Spleen (tissue), 11 donors: ENCODE measurements around the gene RAB40B. TPM values are rescaled to one million over a fixed set of nuclear protein-coding genes. Genes with fewer than 3 reads are reported as not detected.

ENCODE experiments used
- DNase-seq: peaks from one replicate; pipeline ENCODE4 v3.0.0-alpha.2; 2020
- H3K27ac ChIP-seq, 8 donors: fragments of 200-600 bp; sonication (generic) in 7 of 8; 1 replicate in 4 of 8; 2 replicates in 4 of 8; pipeline versions ENCODE4 v1.5.0 to v1.8.0; 2016 to 2021; ENCODE audit warnings: inconsistent platforms in 4 of 8, mild to moderate bottlenecking in 4 of 8, moderate library complexity in 1 of 8
- H3K27me3 ChIP-seq, 7 donors: fragments of 200-600 bp; sonication (generic) in 6 of 7; replicated peaks in 1 of 7; 1 replicate in 4 of 7; 2 replicates in 3 of 7; pipeline versions ENCODE4 v1.5.0 to v1.8.0; 2016 to 2021; ENCODE audit warnings: inconsistent platforms in 3 of 7, mild to moderate bottlenecking in 1 of 7
- H3K36me3 ChIP-seq, 6 donors: fragments of 200-600 bp; sonication (generic) in 5 of 6; 1 replicate in 4 of 6; 2 replicates in 2 of 6; pipeline versions ENCODE4 v1.5.0 to v1.8.0; 2016 to 2021; ENCODE audit warnings: inconsistent platforms in 2 of 6
- H3K4me1 ChIP-seq, 6 donors: fragments of 200-600 bp; sonication (generic) in 5 of 6; 1 replicate in 3 of 6; 2 replicates in 3 of 6; pipeline versions ENCODE4 v1.5.0 to v1.8.0; 2016 to 2021; ENCODE audit warnings: inconsistent platforms in 3 of 6
- H3K4me3 ChIP-seq, 8 donors: fragments of 200-600 bp; sonication (generic) in 7 of 8; 1 replicate in 4 of 8; 2 replicates in 4 of 8; pipeline versions ENCODE4 v1.5.0 to v1.8.0; 2016 to 2021; ENCODE audit warnings: inconsistent platforms in 4 of 8, mild to moderate bottlenecking in 4 of 8, moderate library complexity in 2 of 8
- H3K9me3 ChIP-seq, 8 donors: fragments of 200-600 bp; sonication (generic) in 7 of 8; 1 replicate in 4 of 8; 2 replicates in 4 of 8; pipeline versions ENCODE4 v1.5.0 to v1.8.0; 2016 to 2021; ENCODE audit warnings: inconsistent platforms in 4 of 8
- POLR2A ChIP-seq, 3 donors: fragments of 450-650 bp; IDR thresholded peaks; one replicate each; pipeline ENCODE4 v1.5.1; 2017; ENCODE audit warnings: antibody characterized with exemption in 3 of 3, mild to moderate bottlenecking in 1 of 3
- POLR2AphosphoS5 ChIP-seq, 3 donors: sonication (generic); formaldehyde crosslinking; IDR thresholded peaks; one replicate each; pipeline ENCODE4 v1.5.1; 2017; ENCODE audit warnings: antibody characterized with exemption in 3 of 3
- WGBS, 5 donors: extraction: QIAGEN DNeasy Blood & Tissue Kit in 3 of 5; methylation state at CpG; one replicate each; pipeline versions ENCODE4 v1.1.5 to v1.1.7; 2013 to 2018; 5-methylcytosine and 5-hydroxymethylcytosine counted together
- intact Hi-C: fragments of 100-400 bp; cut with DNase I; formaldehyde crosslinking; loops from one replicate; pipeline ENCODE4 v1.15.0; 2023; ENCODE audit warnings: low total_unique reads
- polyA plus RNA-seq, 3 donors: library from polyadenylated mRNA; stranded (reverse); fragments of 200-250 nt; gene quantifications; one replicate each; pipeline ENCODE4 v1.2.1, GENCODE V29; 2013
- total RNA-seq, 7 donors: library from RNA; depleted of rRNA in 3 of 7; stranded (reverse); fragments of >200 nt in 3 of 7; fragmentation: NEBNext Ultra II Directional in 4 of 7; extraction: Animal tissue kit (Norgen Biotek cat#: 25700) in 4 of 7; gene quantifications; one replicate each; pipeline versions ENCODE4 v1.1.0 to v1.2.1, GENCODE V29; 2016 to 2021
- TF ChIP-seq, protein P1 (sequence below), 11 experiments: fragments of 200-600 bp in 7 of 11; fragments of 450-650 bp in 4 of 11; sonication (generic) in 4 of 11; IDR thresholded peaks in 8 of 11; conservative IDR thresholded peaks in 3 of 11; 1 replicate in 7 of 11; 2 replicates in 4 of 11; pipeline versions ENCODE4 v1.4.0 to v1.8.0; 2016 to 2021; ENCODE audit warnings: antibody characterized with exemption in 11 of 11, inconsistent platforms in 4 of 11, mild to moderate bottlenecking in 1 of 11
- donor health status: healthy with polysubstance abuse.
- donor health status: DM: no; HTN: no; CAD: no; lungs with moderate emphysema.
- donor health status: DM: no; HTN: no; CAD: no.
- donor health status: Bipolar disorder and iron deficiency.
- donor health status: healthy.
- donor health status: DM: no; HTN: no; CAD: no.
- donor health status: DM: yes; HTN: yes; CAD: no.

Gene RAB40B
- total and polyA plus RNA-seq, 10 donors: 4.1 to 13.6 (median 6.9) TPM

DNA sequence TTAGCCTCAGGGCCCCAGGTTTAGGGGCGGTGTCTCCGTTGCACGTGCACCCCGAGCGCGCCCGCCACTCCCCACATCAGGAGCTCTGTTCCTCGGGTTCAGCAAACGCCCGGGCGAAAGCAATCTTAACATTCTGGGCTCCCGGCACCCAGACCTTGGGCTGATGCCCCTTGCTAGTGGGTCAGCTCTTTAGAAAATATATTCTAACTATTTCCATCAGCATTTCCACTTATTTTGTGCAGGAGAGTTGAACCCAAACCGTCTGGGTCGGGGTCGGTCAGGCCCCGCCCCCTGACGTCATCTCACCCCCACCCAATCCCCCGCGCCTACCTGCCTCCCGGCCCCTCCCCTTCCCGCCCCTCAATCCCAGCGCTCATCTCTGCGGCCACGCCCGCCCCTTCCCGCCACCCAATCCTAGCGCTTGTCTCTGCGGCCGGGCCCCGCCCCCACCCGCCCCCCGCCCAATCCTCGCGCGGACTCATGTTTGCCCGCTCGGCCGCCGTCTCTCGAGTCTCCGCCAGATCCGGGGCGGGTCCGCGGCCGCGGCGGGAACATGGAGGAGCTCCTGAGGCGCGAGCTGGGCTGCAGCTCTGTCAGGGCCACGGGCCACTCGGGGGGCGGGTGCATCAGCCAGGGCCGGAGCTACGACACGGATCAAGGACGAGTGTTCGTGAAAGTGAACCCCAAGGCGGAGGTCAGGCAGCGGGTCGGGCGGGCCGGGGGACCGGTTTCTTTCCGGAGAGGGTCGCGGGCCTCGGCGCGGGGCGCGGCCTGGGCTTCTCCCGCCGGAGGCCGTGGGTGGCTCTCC lies 17.9 kb upstream of the RAB40B start, which contains the start of gene FN3KRP:
Gene FN3KRP (plus strand): TSS at position 504 of the 808 bp plus-strand sequence. CDS start 50 bp downstream, at position 554.
- peaks cover 0 to 32% (median 21%) of the 10 kb centered on the region in 6 donors for H3K36me3 ChIP-seq
- intact Hi-C loops: no loop called here
- 0 to 1% (median 1%) methylated on average over 23 to 75 of the region's 75 CpGs for WGBS, 5 donors
- H3K27me3 ChIP-seq: no peaks in the 10 kb centered on the region
- peak; percentile 97 for DNase-seq
- TF ChIP-seq POLR2AphosphoS5 (IDR thresholded peaks at IDR 0.05) (peak; percentile 88 to 90 (median 89)), POLR2A (IDR thresholded peaks at IDR 0.05) (no peak)
- TF ChIP-seq, protein P1, sequence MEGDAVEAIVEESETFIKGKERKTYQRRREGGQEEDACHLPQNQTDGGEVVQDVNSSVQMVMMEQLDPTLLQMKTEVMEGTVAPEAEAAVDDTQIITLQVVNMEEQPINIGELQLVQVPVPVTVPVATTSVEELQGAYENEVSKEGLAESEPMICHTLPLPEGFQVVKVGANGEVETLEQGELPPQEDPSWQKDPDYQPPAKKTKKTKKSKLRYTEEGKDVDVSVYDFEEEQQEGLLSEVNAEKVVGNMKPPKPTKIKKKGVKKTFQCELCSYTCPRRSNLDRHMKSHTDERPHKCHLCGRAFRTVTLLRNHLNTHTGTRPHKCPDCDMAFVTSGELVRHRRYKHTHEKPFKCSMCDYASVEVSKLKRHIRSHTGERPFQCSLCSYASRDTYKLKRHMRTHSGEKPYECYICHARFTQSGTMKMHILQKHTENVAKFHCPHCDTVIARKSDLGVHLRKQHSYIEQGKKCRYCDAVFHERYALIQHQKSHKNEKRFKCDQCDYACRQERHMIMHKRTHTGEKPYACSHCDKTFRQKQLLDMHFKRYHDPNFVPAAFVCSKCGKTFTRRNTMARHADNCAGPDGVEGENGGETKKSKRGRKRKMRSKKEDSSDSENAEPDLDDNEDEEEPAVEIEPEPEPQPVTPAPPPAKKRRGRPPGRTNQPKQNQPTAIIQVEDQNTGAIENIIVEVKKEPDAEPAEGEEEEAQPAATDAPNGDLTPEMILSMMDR (IDR thresholded peaks at IDR 0.05 in 8 of 11, conservative IDR thresholded peaks at IDR 0.05 in 3 of 11): peak in 1 of 11 experiments; percentile 14
- peak within 1 kb of the TSS; percentile 92 to 99 (median 98) for H3K4me3 ChIP-seq
- H3K27ac ChIP-seq: peak within 1 kb of the TSS in 6 of 8 donors; percentile 32 to 81 (median 70)
- H3K9me3 ChIP-seq: no peaks in the 10 kb centered on the region
- H3K4me1 ChIP-seq: peaks cover 17 to 38% (median 31%) of the 10 kb centered on the region in 6 donors

DNA sequence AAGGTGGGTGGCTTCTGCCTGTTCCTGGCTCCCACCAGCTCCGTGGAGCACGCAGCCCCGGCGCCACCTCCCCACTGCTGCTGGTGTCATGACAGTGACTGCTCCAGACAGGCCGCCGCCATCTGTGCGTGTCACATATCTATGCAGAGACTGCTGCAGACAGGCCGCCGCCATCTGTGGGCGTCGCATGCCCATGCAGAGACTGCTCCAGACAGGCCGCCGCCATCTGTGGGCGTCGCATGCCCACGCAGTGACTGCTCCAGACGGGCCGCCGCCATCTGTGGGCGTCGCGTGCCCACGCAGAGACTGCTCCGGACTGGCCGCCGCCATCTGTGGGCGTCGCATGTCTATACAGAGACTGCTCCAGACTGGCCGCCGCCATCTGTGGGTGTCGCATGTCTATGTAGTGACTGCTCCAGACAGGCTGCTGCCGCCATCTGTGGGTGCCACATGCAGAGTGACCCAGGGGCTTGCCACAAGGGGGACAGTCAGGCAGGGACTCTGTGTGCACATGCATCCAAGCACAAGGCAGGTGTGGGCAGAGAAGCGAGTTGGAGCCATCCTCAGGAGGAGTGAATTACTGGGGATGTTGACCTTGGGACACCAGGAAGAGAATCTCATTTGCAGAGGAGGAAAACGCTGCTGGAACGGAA lies 14.7 kb upstream of the RAB40B start:
- no peaks in the 10 kb centered on the region for H3K36me3 ChIP-seq
- intact Hi-C loops: no loop called here
- DNase-seq: no peak
- H3K4me1 ChIP-seq: peaks cover 15 to 33% (median 26%) of the 10 kb centered on the region in 6 donors
- peaks cover 0 to 15% (median 0%) of the 10 kb centered on the region in 7 donors for H3K27me3 ChIP-seq
- 84 to 91% (median 88%) methylated on average over 35 of the region's 35 CpGs for WGBS, 5 donors
- H3K9me3 ChIP-seq: no peaks in the 10 kb centered on the region
- H3K4me3 ChIP-seq: no peak overlapping the region
- peak overlapping the region in 3 of 8 donors; percentile 7 to 43 (median 24) for H3K27ac ChIP-seq
- TF ChIP-seq POLR2A (IDR thresholded peaks at IDR 0.05) (no peak), POLR2AphosphoS5 (IDR thresholded peaks at IDR 0.05) (no peak)
- TF ChIP-seq, protein P1 (IDR thresholded peaks at IDR 0.05 in 8 of 11, conservative IDR thresholded peaks at IDR 0.05 in 3 of 11): no peak

DNA sequence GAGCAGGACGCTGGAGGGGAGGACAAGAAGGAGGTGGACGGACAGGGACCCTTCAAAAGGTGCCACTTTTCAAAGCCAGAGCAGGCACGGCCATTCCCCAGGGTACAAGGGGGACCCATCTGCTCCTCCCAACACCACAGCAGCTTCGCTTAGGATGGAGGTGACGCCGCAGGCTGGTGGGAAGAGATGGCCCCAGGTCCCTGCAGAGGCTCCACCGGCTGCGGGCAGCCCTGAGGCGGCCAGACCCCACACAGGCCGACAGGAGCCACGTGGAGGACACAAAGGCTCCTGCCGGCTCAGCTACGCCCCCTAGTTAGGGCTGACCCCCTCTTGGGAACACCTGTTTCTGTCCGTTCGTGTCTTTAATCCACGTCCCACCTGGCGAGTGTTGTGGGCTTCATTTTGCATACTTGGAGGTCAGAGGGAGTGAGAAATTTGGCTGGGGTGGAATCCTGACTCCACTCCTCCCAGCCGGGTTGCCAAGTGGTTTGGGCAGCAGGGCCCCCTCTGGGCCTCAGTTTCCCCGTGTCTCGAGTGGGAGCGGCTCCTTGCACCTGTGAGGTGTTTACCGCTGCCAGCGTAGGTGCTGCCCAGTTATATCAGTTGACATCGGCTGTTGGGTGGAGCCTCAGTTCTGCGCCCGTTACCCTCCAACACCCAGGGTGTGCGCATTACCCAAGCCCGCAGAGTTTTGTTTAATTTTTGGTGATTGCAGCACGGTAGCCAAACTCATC lies 12.2 kb upstream of the RAB40B start:
- TF ChIP-seq POLR2A (IDR thresholded peaks at IDR 0.05) (no peak), POLR2AphosphoS5 (IDR thresholded peaks at IDR 0.05) (no peak)
- TF ChIP-seq, protein P1 (IDR thresholded peaks at IDR 0.05 in 8 of 11, conservative IDR thresholded peaks at IDR 0.05 in 3 of 11): no peak
- Histone ChIP-seq H3K4me1 (peaks cover 1 to 18% (median 8%) of the 10 kb centered on the region in 6 donors), H3K27ac (no peak overlapping the region), H3K27me3 (peaks cover 0 to 15% (median 0%) of the 10 kb centered on the region in 7 donors), H3K36me3 (no peaks in the 10 kb centered on the region), H3K4me3 (no peak overlapping the region), H3K9me3 (no peaks in the 10 kb centered on the region)
- WGBS, 5 donors: 77 to 84% (median 81%) methylated on average over 29 of the region's 29 CpGs
- DNase-seq: no peak
- intact Hi-C loops: no loop called here
